HepG2 (cell line): ENCODE results near the gene TUBGCP3. TPM values are rescaled to one million over a fixed set of nuclear protein-coding genes. Genes with fewer than 3 reads are reported as not detected.

Source experiments
- ATAC-seq: fragments of 200-7000 bp; cut with Tn5 transposase; 3 replicates; pipeline ENCODE4 v1.9.1; 2020; ENCODE audit warnings: mild to moderate bottlenecking, moderate library complexity
- BruUV-seq: library from RNA; stranded (reverse); fragments of 400-500 nt; replicated peaks from 2 replicates; lab custom pipeline; 2021; lab: Mats Ljungman, UMichigan
- CTCF ChIA-PET: fragments of 300-600 bp; formaldehyde crosslinking; extraction: SDS; loops from one replicate; lab custom pipeline; 2021; ENCODE audit warnings: low total read pairs, inconsistent platforms, low intra/inter-chr PET ratio; lab: Yijun Ruan, JAX
- POLR2A ChIA-PET: fragments of 350-600 bp; sonication (Branson Sonifier 250); formaldehyde crosslinking; loops from one replicate; lab custom pipeline; 2020; ENCODE audit warnings: antibody characterized with exemption, inconsistent platforms; lab: Yijun Ruan, JAX
- DNase-seq: peaks from one replicate; pipeline ENCODE4 v3.0.0-alpha.2; 2015; ENCODE audit warnings: low spot score
- FAIRE-seq: peaks from 3 replicates; lab custom pipeline; 2011; peaks lifted over from hg19 to GRCh38; lab: Jason Lieb, UNC
- H2AFZ ChIP-seq: one replicate; pipeline ENCODE4 v1.6.1; 2011; ENCODE audit warnings: low read length, inconsistent platforms
- H3K27ac ChIP-seq: fragments of 300-600 bp; 3 replicates; pipeline ENCODE4 v1.8.0; 2011; ENCODE audit warnings: mixed run types, mild to moderate bottlenecking, mixed read lengths, low read length, inconsistent platforms; ENCODE audit not compliant: insufficient read depth; ENCODE audit errors: extremely low read length
- H3K27me3 ChIP-seq, 2 experiments: fragments of 200-600 bp in 1 of 2; 2 replicates in 1 of 2; 3 replicates in 1 of 2; pipeline versions ENCODE4 v1.6.0 to v1.8.0; 2011; ENCODE audit warnings: low read length in 2 of 2, mild to moderate bottlenecking in 2 of 2, moderate library complexity in 2 of 2, inconsistent platforms in 1 of 2; ENCODE audit not compliant: insufficient read depth in 2 of 2, control insufficient read depth in 1 of 2
- H3K36me3 ChIP-seq, 2 experiments: fragments of 200-600 bp in 1 of 2; replicated peaks in 1 of 2; 2 replicates in 1 of 2; 3 replicates in 1 of 2; pipeline versions ENCODE4 v1.5.1 to v1.8.0; 2011; ENCODE audit warnings: low read length in 2 of 2, inconsistent platforms in 1 of 2; ENCODE audit not compliant: insufficient read depth in 2 of 2, control insufficient read depth in 1 of 2
- H3K4me1 ChIP-seq: 2 replicates; pipeline ENCODE4 v1.5.1; 2012; ENCODE audit warnings: low read length, inconsistent platforms; ENCODE audit not compliant: insufficient read depth
- H3K4me2 ChIP-seq: 2 replicates; pipeline ENCODE4 v1.6.0; 2011; ENCODE audit warnings: low read depth, low read length, inconsistent platforms
- H3K4me3 ChIP-seq, 3 experiments: fragments of 200-600 bp in 1 of 3; sonication (generic), shearing (Covaris generic) in 1 of 3; replicated peaks in 1 of 3; 2 replicates each; pipeline ENCODE4 v1.5.1; 2011 to 2016; ENCODE audit warnings: low read length in 3 of 3, inconsistent platforms in 2 of 3, low read depth in 2 of 3, mild to moderate bottlenecking in 2 of 3, control low read depth in 1 of 3, mixed read lengths in 1 of 3; ENCODE audit not compliant: insufficient read depth in 1 of 3
- H3K79me2 ChIP-seq: one replicate; pipeline ENCODE4 v1.6.1; 2011; ENCODE audit warnings: low read length, inconsistent platforms; ENCODE audit not compliant: insufficient read depth
- H3K9ac ChIP-seq: 2 replicates; pipeline ENCODE4 v1.6.0; 2011; ENCODE audit warnings: mild to moderate bottlenecking, low read depth, low read length, inconsistent platforms; ENCODE audit not compliant: insufficient read depth
- H3K9me3 ChIP-seq: 2 replicates; pipeline ENCODE4 v1.5.1; 2012; ENCODE audit warnings: mild to moderate bottlenecking, low read length
- H4K20me1 ChIP-seq: 2 replicates; pipeline ENCODE4 v1.6.0; 2011; ENCODE audit warnings: inconsistent platforms, mild to moderate bottlenecking, low read length, moderate library complexity; ENCODE audit not compliant: insufficient read depth
- ASH2L ChIP-seq: fragments of 300-600, 200-600 bp; sonication (generic); IDR thresholded peaks from 2 replicates; pipeline ENCODE4 v1.7.0; 2017; ENCODE audit warnings: low read depth, mild to moderate bottlenecking, moderate library complexity, mixed read lengths, low read length; ENCODE audit not compliant: insufficient read length
- BRF2 ChIP-seq: sonication (generic); formaldehyde crosslinking; IDR thresholded peaks from 2 replicates; pipeline ENCODE4 v1.8.1; 2022; ENCODE audit warnings: mild to moderate bottlenecking, missing genetic modification reagents
- GTF3A ChIP-seq: sonication (generic); formaldehyde crosslinking; conservative IDR thresholded peaks from 2 replicates; pipeline ENCODE4 v1.4.0; 2020; ENCODE audit warnings: mild to moderate bottlenecking, missing genetic modification reagents
- HNRNPK ChIP-seq: fragments of 200-400 bp; formaldehyde crosslinking; IDR thresholded peaks from 2 replicates; pipeline ENCODE4 v1.6.1; 2018; ENCODE audit warnings: low read length, low read depth, moderate library complexity, mild to moderate bottlenecking; ENCODE audit not compliant: poor library complexity, severe bottlenecking
- NCOA5 ChIP-seq: sonication (generic); formaldehyde crosslinking; IDR thresholded peaks from 2 replicates; pipeline ENCODE4 v1.4.0; 2020; ENCODE audit warnings: missing genetic modification reagents
- POLR2AphosphoS2 ChIP-seq: IDR thresholded peaks from 2 replicates; pipeline ENCODE4 v1.6.1; 2011; ENCODE audit warnings: low read depth, low read length, improper control_type of control experiment
- RORA ChIP-seq: sonication (generic); formaldehyde crosslinking; IDR thresholded peaks from 2 replicates; pipeline ENCODE4 v1.5.0; 2020; ENCODE audit warnings: mild to moderate bottlenecking, missing genetic modification reagents, moderate library complexity
- SP5 ChIP-seq: IDR thresholded peaks from 2 replicates; pipeline ENCODE4 v1.6.1; 2016; ENCODE audit warnings: low read depth, borderline replicate concordance
- ZMYM4 ChIP-seq: sonication (generic); formaldehyde crosslinking; IDR thresholded peaks from 2 replicates; pipeline ENCODE4 v1.8.1; 2023; ENCODE audit warnings: mild to moderate bottlenecking, missing genetic modification reagents
- ZNF230 ChIP-seq: sonication (generic); formaldehyde crosslinking; IDR thresholded peaks from 2 replicates; pipeline ENCODE4 v1.4.0; 2020; ENCODE audit warnings: mild to moderate bottlenecking, missing genetic modification reagents
- ZNF264 ChIP-seq: sonication (generic); formaldehyde crosslinking; IDR thresholded peaks from 2 replicates; pipeline ENCODE4 v1.4.0; 2020; ENCODE audit warnings: missing genetic modification reagents
- ZNF292 ChIP-seq: sonication (generic); formaldehyde crosslinking; IDR thresholded peaks from 2 replicates; pipeline ENCODE4 v1.8.1; 2022; ENCODE audit warnings: mild to moderate bottlenecking, low read depth, missing genetic modification reagents, borderline replicate concordance
- ZNF629 ChIP-seq: sonication (generic); formaldehyde crosslinking; conservative IDR thresholded peaks from 2 replicates; pipeline ENCODE4 v1.5.0; 2020; ENCODE audit warnings: missing genetic modification reagents
- ZNF720 ChIP-seq: sonication (generic); formaldehyde crosslinking; IDR thresholded peaks from 2 replicates; pipeline ENCODE4 v1.4.0; 2020; ENCODE audit warnings: missing genetic modification reagents
- ZNF782 ChIP-seq: sonication (generic); formaldehyde crosslinking; IDR thresholded peaks from 2 replicates; pipeline ENCODE4 v1.4.0; 2020; ENCODE audit warnings: missing genetic modification reagents, mild to moderate bottlenecking, borderline replicate concordance
- WGBS: methylation state at CpG from one replicate; pipeline ENCODE4 v1.1.6; 2017; ENCODE audit warnings: low lambda C conversion rate; 5-methylcytosine and 5-hydroxymethylcytosine counted together
- in situ Hi-C: cut with HindIII; loops from 2 replicates; pipeline ENCODE4 v1.10.0; 2017; ENCODE audit warnings: low pct_unique_long_range_greater_than_20kb; ENCODE audit not compliant: extremely low pct_ligation_motif_present
- intact Hi-C: fragments of 100-400 bp; cut with micrococcal nuclease; formaldehyde crosslinking; loops from one replicate; pipeline ENCODE4 v1.10.0; 2022; ENCODE audit not compliant: unreplicated experiment
- polyA plus RNA-seq, 8 experiments: library from polyadenylated mRNA; depleted of rRNA in 3 of 8; stranded (reverse) in 7 of 8; unstranded in 1 of 8; fragments of >200 nt; fragmentation: Illumina TruSeq in 4 of 8; extraction: Trizol in 4 of 8; gene quantifications; 2 replicates each; pipeline versions ENCODE4 v1.2.1 to v1.2.3, GENCODE V29; 2011 to 2016; ENCODE audit warnings: low read depth in 4 of 8, missing spikeins in 1 of 8, mixed read lengths in 1 of 8; ENCODE audit not compliant: insufficient read depth in 1 of 8
- total RNA-seq, 5 experiments: library from RNA; depleted of rRNA; stranded (reverse); fragments of >200 nt; fragmentation: Illumina TruSeq; extraction: Trizol; gene quantifications; 2 replicates each; pipeline ENCODE4 v1.2.3, GENCODE V29; 2016; ENCODE audit warnings: low read depth in 1 of 5
- TF ChIP-seq, protein P1 (sequence below): sonication (generic); formaldehyde crosslinking; IDR thresholded peaks from 2 replicates; pipeline ENCODE4 v1.4.0; 2020; ENCODE audit warnings: missing genetic modification reagents, mild to moderate bottlenecking, borderline replicate concordance
- TF ChIP-seq, protein P2 (sequence below): sonication (generic); formaldehyde crosslinking; IDR thresholded peaks from 2 replicates; pipeline ENCODE4 v1.4.0; 2020; ENCODE audit warnings: mild to moderate bottlenecking, missing genetic modification reagents
- TF ChIP-seq, protein P3 (sequence below): sonication (generic); formaldehyde crosslinking; IDR thresholded peaks from 2 replicates; pipeline ENCODE4 v1.4.0; 2020; ENCODE audit warnings: missing genetic modification reagents

TUBGCP3 gene
- total and polyA plus RNA-seq, 2 of the 13 experiments (the other 11 are each of a cell fraction or from before 2014, with no cell fraction given) = 12.6 to 15.5 TPM

DNA sequence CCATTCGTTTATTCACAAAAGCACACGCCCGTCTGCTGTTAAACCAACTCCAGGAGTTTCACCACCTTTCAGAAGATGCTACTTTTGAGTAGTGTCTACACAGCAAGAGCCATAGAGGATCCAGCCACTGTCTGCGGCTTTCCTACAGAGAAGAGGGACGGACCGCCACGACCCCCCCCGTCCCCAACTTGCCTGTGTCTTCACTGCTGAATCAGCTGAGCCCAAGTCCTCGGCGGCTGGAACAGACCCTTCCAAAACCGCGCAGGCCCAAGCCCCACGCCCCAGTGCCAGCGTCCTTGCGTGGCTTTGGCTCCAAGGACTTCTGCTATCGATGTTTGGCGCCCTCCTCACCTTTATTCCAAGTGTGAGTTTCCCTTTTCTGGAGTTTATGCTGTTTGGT, 146.7 kb downstream of the TUBGCP3 start (continued):
- TF ChIP-seq, protein P1, sequence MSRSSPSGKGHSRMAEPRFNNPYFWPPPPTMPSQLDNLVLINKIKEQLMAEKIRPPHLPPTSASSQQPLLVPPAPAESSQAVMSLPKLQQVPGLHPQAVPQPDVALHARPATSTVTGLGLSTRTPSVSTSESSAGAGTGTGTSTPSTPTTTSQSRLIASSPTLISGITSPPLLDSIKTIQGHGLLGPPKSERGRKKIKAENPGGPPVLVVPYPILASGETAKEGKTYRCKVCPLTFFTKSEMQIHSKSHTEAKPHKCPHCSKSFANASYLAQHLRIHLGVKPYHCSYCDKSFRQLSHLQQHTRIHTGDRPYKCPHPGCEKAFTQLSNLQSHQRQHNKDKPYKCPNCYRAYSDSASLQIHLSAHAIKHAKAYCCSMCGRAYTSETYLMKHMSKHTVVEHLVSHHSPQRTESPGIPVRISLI = no peak
- TF ChIP-seq ZNF782 (no peak), NCOA5 (CRISPR knock-in tag) (no peak), GTF3A (CRISPR knock-in tag) (no peak), ZNF264 (CRISPR knock-in tag) (no peak), ZMYM4 (CRISPR knock-in tag) (no peak), ZNF292 (CRISPR knock-in tag) (no peak), BRF2 (CRISPR knock-in tag) (no peak)

DNA sequence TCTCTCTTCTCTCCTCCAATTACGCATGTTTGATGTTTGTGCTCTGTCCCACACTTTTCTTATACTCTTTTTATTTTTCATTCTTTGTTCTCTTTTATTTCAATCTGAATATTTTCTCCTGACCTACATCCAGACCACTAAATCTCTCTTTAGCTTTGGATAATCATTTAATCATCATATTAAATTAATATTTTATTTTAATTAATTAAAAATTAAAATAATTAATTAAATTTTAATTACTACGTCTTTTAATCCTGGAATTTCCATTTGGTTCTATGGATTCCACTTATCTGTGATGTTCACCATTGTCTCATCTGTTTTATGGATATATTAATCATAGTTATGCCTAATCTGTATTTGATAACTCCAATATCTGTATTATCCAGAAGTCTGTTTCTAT, 149.4 kb downstream of the TUBGCP3 start:
- H3K4me2 ChIP-seq = no peak overlapping the region
- H2AFZ ChIP-seq = no peak overlapping the region
- intact Hi-C loops = no loop called here
- H3K4me1 ChIP-seq = no peaks in the 10 kb centered on the region
- peaks cover 3 to 36% of the 10 kb centered on the region in 2 experiments for H3K27me3 ChIP-seq
- FAIRE-seq = no peak
- no peak overlapping the region for H3K4me3 ChIP-seq
- CTCF ChIA-PET = no interaction called here
- BruUV-seq = no TSS peak
- no peaks in the 10 kb centered on the region for H3K36me3 ChIP-seq
- H3K9me3 ChIP-seq = peaks cover 5% of the 10 kb centered on the region
- 23% methylated on average over 2 of the region's 2 CpGs for WGBS
- ATAC-seq = no peak
- POLR2A ChIA-PET = no interaction called here
- no peaks in the 10 kb centered on the region for H3K79me2 ChIP-seq
- no peaks in the 10 kb centered on the region for H4K20me1 ChIP-seq
- in situ Hi-C loops = loop anchor here (25.0 kb wide), 1 partner anchor 226 kb away; no protein-coding TSS in a partner anchor
- H3K9ac ChIP-seq = no peak overlapping the region
- DNase-seq = no peak
- TF ChIP-seq RORA (CRISPR knock-in tag) = no peak
- no peak for TF ChIP-seq ZNF230 (CRISPR knock-in tag)
- no peak for TF ChIP-seq HNRNPK
- TF ChIP-seq, protein P2, sequence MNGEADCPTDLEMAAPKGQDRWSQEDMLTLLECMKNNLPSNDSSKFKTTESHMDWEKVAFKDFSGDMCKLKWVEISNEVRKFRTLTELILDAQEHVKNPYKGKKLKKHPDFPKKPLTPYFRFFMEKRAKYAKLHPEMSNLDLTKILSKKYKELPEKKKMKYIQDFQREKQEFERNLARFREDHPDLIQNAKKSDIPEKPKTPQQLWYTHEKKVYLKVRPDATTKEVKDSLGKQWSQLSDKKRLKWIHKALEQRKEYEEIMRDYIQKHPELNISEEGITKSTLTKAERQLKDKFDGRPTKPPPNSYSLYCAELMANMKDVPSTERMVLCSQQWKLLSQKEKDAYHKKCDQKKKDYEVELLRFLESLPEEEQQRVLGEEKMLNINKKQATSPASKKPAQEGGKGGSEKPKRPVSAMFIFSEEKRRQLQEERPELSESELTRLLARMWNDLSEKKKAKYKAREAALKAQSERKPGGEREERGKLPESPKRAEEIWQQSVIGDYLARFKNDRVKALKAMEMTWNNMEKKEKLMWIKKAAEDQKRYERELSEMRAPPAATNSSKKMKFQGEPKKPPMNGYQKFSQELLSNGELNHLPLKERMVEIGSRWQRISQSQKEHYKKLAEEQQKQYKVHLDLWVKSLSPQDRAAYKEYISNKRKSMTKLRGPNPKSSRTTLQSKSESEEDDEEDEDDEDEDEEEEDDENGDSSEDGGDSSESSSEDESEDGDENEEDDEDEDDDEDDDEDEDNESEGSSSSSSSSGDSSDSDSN = no peak
- no peak for TF ChIP-seq ZNF629 (CRISPR knock-in tag)
- no peak for TF ChIP-seq ASH2L
- no peak for TF ChIP-seq ZNF720 (CRISPR knock-in tag)
- TF ChIP-seq, protein P3, sequence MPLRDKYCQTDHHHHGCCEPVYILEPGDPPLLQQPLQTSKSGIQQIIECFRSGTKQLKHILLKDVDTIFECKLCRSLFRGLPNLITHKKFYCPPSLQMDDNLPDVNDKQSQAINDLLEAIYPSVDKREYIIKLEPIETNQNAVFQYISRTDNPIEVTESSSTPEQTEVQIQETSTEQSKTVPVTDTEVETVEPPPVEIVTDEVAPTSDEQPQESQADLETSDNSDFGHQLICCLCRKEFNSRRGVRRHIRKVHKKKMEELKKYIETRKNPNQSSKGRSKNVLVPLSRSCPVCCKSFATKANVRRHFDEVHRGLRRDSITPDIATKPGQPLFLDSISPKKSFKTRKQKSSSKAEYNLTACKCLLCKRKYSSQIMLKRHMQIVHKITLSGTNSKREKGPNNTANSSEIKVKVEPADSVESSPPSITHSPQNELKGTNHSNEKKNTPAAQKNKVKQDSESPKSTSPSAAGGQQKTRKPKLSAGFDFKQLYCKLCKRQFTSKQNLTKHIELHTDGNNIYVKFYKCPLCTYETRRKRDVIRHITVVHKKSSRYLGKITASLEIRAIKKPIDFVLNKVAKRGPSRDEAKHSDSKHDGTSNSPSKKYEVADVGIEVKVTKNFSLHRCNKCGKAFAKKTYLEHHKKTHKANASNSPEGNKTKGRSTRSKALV (CRISPR knock-in tag) = no peak
- TF ChIP-seq POLR2AphosphoS2 = no peak
- TF ChIP-seq SP5 = no peak
- H3K27ac ChIP-seq = no peak overlapping the region
